Panc1 (cell line): ENCODE measurements around the gene NDUFA11. TPM values are rescaled to one million over a fixed set of nuclear protein-coding genes. Genes with fewer than 3 reads are reported as not detected.
"Not testable (repeated sequence)": the region's sequence is repeated elsewhere in the genome, so short reads cannot be mapped to it uniquely, and the experiment has no call there.

ENCODE experiments used
- ATAC-seq: fragments of 200-7000 bp; cut with Tn5 transposase; 2 replicates; pipeline ENCODE4 v1.9.1; 2020; ENCODE audit warnings: mild to moderate bottlenecking, moderate library complexity
- BruUV-seq: library from RNA; stranded (reverse); fragments of 400-500 nt; replicated peaks from 2 replicates; lab custom pipeline; 2021; lab: Mats Ljungman, UMichigan
- CTCF ChIA-PET: fragments of 300-600 bp; sonication (Branson Sonifier 250); formaldehyde crosslinking; loops from one replicate; lab custom pipeline; 2022; ENCODE audit warnings: antibody characterized with exemption; lab: Charles Lee
- POLR2A ChIA-PET: fragments of 300-600 bp; sonication (Branson Sonifier 250); formaldehyde crosslinking; loops from one replicate; lab custom pipeline; 2022; ENCODE audit warnings: antibody characterized with exemption; lab: Charles Lee
- DNase-seq: peaks from one replicate; pipeline ENCODE4 v3.0.0-alpha.2; 2010; ENCODE audit warnings: low read depth, low spot score
- H3K27ac ChIP-seq: 2 replicates; pipeline ENCODE4 v1.5.1; 2011; ENCODE audit warnings: mild to moderate bottlenecking, low read length, inconsistent platforms
- H3K27me3 ChIP-seq: fragments of 200-500 bp; sonication (Bioruptor generic); 2 replicates; pipeline ENCODE4 v1.6.0; 2014; ENCODE audit warnings: low read length, inconsistent platforms; ENCODE audit not compliant: control insufficient read depth, insufficient read depth
- H3K36me3 ChIP-seq: fragments of 200-500 bp; sonication (Bioruptor generic); 2 replicates; pipeline ENCODE4 v1.5.1; 2014; ENCODE audit warnings: inconsistent platforms, mild to moderate bottlenecking, low read length, moderate library complexity; ENCODE audit not compliant: control insufficient read depth, insufficient read depth
- H3K4me1 ChIP-seq: 2 replicates; pipeline ENCODE4 v1.5.1; 2011; ENCODE audit warnings: inconsistent platforms, mild to moderate bottlenecking, low read length, moderate library complexity; ENCODE audit not compliant: control insufficient read depth, insufficient read depth
- H3K4me3 ChIP-seq, 2 experiments: 2 replicates each; pipeline ENCODE4 v1.5.1; 2011 to 2012; ENCODE audit warnings: low read depth in 2 of 2, low read length in 2 of 2, mild to moderate bottlenecking in 2 of 2, inconsistent platforms in 1 of 2, moderate library complexity in 1 of 2
- H3K9me3 ChIP-seq: fragments of 200-500 bp; sonication (Bioruptor generic); 2 replicates; pipeline ENCODE4 v1.5.1; 2014; ENCODE audit warnings: low read depth, mild to moderate bottlenecking, inconsistent platforms, low read length, moderate library complexity; ENCODE audit not compliant: control insufficient read depth, insufficient read depth
- POLR2AphosphoS5 ChIP-seq: IDR thresholded peaks from 2 replicates; pipeline ENCODE4 v1.6.1; 2012; ENCODE audit warnings: mild to moderate bottlenecking, low read depth, low read length, moderate library complexity
- SIN3A ChIP-seq: IDR thresholded peaks from 2 replicates; pipeline ENCODE4 v1.6.1; 2012; ENCODE audit warnings: low read depth, mild to moderate bottlenecking, low read length, moderate library complexity, borderline replicate concordance; ENCODE audit not compliant: insufficient read depth
- TCF7L2 ChIP-seq: IDR thresholded peaks from 2 replicates; pipeline ENCODE4 v1.6.1; 2011; ENCODE audit warnings: mild to moderate bottlenecking, low read depth, low read length, inconsistent platforms
- in situ Hi-C: cut with HindIII; loops from 2 replicates; pipeline ENCODE4 v1.10.0; 2016; ENCODE audit warnings: low sequenced_read_pairs, low pct_unique_long_range_greater_than_20kb
- intact Hi-C: fragments of 100-400 bp; cut with micrococcal nuclease; formaldehyde crosslinking; loops from one replicate; pipeline ENCODE4 v1.10.0; 2022; ENCODE audit not compliant: unreplicated experiment
- total RNA-seq: library from RNA; stranded (reverse); gene quantifications from one replicate; pipeline ENCODE4 v1.2.1, GENCODE V29; 2021; ENCODE audit not compliant: unreplicated experiment
- TF ChIP-seq, protein P1 (sequence below): fragments of 450-650 bp; IDR thresholded peaks from 2 replicates; pipeline ENCODE4 v1.5.1; 2017; ENCODE audit warnings: mild to moderate bottlenecking
- TF ChIP-seq, protein P2 (sequence below), 2 experiments: IDR thresholded peaks; 2 replicates each; pipeline ENCODE4 v1.6.1; 2011 to 2012; ENCODE audit warnings: low read depth in 2 of 2, control low read depth in 1 of 2, low read length in 1 of 2, mild to moderate bottlenecking in 1 of 2, moderate library complexity in 1 of 2; ENCODE audit not compliant: insufficient read depth in 1 of 2

The NDUFA11 gene
- total RNA-seq, 1 experiment from 2014 or later: 242 TPM

DNA sequence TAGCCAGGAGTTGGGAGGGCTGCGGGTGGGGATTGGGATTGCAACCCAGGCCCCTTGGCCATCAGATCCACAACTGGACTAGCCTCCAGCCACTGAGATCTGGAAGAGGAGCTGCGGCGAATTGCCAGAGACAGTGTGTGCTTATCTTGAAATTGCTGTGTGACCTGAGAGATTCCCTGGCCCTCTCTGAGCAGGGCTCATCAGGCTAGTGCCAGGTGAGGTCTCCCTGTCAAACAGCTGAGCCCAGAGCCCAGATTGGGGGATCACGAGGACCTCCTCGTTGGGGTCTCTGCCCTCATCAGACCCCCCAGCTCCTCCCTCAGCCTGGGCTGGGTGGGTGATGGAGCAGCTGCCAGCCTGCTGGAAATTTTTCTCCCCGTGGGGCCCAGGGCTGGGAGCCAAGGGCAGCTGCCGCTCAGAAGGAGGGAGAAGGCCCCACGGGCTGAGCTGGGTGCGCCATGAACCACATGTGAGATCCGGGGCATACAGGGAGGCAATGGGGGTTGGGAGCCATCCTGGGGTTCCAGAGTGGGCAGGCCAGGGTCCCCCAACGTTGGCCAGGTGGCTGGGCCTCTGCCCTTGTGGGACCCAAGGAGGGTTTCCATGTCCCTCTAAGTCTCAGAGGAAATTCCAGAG lies 40.4 kb downstream of the NDUFA11 start:
- ATAC-seq (no peak), DNase-seq (no peak)
- no TSS peak for BruUV-seq
- in situ Hi-C loops: no loop called here
- POLR2A ChIA-PET: no interaction called here
- CTCF ChIA-PET: interaction anchor here (0.9 to 1.0 kb wide), 2 partner anchors 19 to 59 kb away, joined by 3 read pairs; no protein-coding TSS in a partner anchor
- TF ChIP-seq TCF7L2: no peak
- no peak for TF ChIP-seq SIN3A
- TF ChIP-seq, protein P1, sequence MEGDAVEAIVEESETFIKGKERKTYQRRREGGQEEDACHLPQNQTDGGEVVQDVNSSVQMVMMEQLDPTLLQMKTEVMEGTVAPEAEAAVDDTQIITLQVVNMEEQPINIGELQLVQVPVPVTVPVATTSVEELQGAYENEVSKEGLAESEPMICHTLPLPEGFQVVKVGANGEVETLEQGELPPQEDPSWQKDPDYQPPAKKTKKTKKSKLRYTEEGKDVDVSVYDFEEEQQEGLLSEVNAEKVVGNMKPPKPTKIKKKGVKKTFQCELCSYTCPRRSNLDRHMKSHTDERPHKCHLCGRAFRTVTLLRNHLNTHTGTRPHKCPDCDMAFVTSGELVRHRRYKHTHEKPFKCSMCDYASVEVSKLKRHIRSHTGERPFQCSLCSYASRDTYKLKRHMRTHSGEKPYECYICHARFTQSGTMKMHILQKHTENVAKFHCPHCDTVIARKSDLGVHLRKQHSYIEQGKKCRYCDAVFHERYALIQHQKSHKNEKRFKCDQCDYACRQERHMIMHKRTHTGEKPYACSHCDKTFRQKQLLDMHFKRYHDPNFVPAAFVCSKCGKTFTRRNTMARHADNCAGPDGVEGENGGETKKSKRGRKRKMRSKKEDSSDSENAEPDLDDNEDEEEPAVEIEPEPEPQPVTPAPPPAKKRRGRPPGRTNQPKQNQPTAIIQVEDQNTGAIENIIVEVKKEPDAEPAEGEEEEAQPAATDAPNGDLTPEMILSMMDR: no peak
- no peak for TF ChIP-seq POLR2AphosphoS5
- H3K27ac ChIP-seq: no peak overlapping the region
- intact Hi-C loops: no loop called here
- no peaks in the 10 kb centered on the region for H3K4me1 ChIP-seq
- H3K27me3 ChIP-seq: no peaks in the 10 kb centered on the region
- H3K4me3 ChIP-seq: no peak overlapping the region
- H3K9me3 ChIP-seq: no peaks in the 10 kb centered on the region
- no peaks in the 10 kb centered on the region for H3K36me3 ChIP-seq

DNA sequence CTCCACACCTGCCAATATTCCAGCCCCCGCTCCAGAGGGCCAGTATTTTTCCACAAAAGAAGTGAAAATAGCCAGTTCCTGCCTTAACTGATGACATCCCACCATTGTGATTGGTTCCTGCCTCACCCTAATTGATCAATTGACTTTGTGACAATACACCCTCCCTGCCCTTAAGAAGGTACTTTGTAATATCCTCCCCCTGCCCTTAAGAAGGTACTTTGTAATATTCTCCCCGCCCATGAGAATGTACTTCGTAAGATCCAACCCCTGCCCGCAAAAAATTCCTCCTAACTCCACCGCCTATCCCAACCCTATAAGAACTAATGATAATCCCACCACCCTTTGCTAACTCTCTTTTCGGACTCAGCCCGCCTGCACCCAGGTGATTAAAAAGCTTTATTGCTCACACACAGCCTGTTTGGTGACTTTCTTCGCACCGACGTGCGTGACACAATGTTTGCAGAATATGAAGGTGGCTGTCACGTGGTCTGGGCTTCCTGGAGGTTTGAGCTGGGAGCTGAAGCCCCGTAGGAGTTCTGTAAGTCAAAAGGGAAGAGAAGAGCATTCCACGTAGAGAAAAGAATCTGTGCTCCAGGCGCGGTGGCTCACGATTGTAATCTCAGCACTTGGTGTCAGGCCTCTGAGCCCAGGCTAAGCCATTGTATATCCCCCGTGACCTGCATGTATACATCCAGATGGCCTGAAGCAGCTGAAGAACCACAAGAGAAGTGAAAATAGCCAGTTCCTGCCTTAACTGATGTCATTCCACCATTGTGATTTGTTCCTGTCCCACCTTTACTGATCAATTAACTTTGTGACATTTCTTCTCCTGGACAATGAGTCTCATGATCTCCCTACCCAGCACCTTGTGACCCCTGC lies 46.1 kb downstream of the NDUFA11 start:
- in situ Hi-C loops: no loop called here
- Histone ChIP-seq H3K27ac (no peak overlapping the region), H3K4me1 (no peaks in the 10 kb centered on the region), H3K36me3 (no peaks in the 10 kb centered on the region), H3K9me3 (no peaks in the 10 kb centered on the region), H3K27me3 (no peaks in the 10 kb centered on the region), H3K4me3 (no peak overlapping the region)
- ATAC-seq: no peak
- intact Hi-C loops: no loop called here
- no peak for TF ChIP-seq TCF7L2
- TF ChIP-seq, protein P2, sequence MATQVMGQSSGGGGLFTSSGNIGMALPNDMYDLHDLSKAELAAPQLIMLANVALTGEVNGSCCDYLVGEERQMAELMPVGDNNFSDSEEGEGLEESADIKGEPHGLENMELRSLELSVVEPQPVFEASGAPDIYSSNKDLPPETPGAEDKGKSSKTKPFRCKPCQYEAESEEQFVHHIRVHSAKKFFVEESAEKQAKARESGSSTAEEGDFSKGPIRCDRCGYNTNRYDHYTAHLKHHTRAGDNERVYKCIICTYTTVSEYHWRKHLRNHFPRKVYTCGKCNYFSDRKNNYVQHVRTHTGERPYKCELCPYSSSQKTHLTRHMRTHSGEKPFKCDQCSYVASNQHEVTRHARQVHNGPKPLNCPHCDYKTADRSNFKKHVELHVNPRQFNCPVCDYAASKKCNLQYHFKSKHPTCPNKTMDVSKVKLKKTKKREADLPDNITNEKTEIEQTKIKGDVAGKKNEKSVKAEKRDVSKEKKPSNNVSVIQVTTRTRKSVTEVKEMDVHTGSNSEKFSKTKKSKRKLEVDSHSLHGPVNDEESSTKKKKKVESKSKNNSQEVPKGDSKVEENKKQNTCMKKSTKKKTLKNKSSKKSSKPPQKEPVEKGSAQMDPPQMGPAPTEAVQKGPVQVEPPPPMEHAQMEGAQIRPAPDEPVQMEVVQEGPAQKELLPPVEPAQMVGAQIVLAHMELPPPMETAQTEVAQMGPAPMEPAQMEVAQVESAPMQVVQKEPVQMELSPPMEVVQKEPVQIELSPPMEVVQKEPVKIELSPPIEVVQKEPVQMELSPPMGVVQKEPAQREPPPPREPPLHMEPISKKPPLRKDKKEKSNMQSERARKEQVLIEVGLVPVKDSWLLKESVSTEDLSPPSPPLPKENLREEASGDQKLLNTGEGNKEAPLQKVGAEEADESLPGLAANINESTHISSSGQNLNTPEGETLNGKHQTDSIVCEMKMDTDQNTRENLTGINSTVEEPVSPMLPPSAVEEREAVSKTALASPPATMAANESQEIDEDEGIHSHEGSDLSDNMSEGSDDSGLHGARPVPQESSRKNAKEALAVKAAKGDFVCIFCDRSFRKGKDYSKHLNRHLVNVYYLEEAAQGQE (IDR thresholded peaks at IDR 0.05; ENCODE audit: insufficient read depth in 1 of 2, low read depth in 2 of 2, low read length in 1 of 2): no peak
- TF ChIP-seq, protein P1: no peak
- no peak for TF ChIP-seq SIN3A
- TF ChIP-seq POLR2AphosphoS5: no peak
- no peak for DNase-seq
- ChIA-PET CTCF (no interaction called here), POLR2A (no interaction called here)
- BruUV-seq: no TSS peak

DNA sequence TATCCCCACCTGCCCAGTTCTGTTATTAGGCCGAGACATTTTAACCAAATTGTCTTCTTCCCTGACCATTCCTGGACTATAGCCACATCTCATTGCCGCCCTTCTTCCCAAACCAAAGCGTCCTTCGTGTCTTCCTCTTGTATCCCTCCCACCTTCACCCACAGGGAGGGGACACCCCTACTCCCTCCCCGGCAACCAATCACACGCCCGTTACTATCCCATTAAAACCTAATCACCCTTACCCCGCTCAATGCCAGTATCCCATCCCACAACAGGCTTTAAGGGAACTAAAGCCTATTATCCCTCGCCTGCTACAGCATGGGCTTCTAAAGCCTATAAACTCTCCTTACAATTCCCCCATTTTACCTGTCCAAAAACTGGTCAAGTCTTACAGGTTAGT lies 48.4 kb downstream of the NDUFA11 start:
- H3K9me3 ChIP-seq, BruUV-seq, H3K36me3 ChIP-seq, intact Hi-C loops, CTCF ChIA-PET, POLR2A ChIA-PET, H3K4me1 ChIP-seq, DNase-seq, H3K27ac ChIP-seq, H3K4me3 ChIP-seq, in situ Hi-C loops, ATAC-seq, H3K27me3 ChIP-seq: not testable (repeated sequence)

DNA sequence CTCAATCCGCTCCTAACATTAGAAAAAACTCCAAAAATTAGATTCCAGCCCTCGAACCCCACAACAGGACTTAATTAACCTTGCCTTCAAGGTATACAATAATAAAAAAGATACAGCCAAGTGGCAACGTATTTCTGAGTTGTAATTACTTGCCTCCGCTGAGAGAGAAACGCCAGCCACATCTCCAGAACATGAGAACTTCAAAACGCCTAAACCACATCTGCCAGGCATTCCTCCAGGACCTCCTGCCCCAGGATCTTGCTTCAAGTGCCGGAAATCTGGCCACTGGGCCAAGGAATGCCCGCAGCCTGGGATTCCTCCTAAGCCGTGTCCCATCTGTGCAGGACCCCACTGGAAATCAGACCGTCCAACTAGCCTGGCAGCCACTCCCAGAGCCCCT lies 49.5 kb downstream of the NDUFA11 start:
- BruUV-seq, in situ Hi-C loops, H3K9me3 ChIP-seq, H3K27me3 ChIP-seq, H3K27ac ChIP-seq, CTCF ChIA-PET, H3K4me1 ChIP-seq, H3K4me3 ChIP-seq, intact Hi-C loops, DNase-seq, H3K36me3 ChIP-seq, ATAC-seq, POLR2A ChIA-PET: not testable (repeated sequence)
